Stimulated activated CD4-positive, alpha-beta T cell treated with anti-CD3 and anti-CD28 coated beads, Interleukin-4, amount 100 ng/mL, for 4 hours (primary cell): ENCODE results near the gene CACNA1I.

Experiments used
- DNase-seq, 2 experiments: peaks; one replicate each; pipeline ENCODE4 v3.0.0-alpha.2; 2020

CACNA1I gene

DNA sequence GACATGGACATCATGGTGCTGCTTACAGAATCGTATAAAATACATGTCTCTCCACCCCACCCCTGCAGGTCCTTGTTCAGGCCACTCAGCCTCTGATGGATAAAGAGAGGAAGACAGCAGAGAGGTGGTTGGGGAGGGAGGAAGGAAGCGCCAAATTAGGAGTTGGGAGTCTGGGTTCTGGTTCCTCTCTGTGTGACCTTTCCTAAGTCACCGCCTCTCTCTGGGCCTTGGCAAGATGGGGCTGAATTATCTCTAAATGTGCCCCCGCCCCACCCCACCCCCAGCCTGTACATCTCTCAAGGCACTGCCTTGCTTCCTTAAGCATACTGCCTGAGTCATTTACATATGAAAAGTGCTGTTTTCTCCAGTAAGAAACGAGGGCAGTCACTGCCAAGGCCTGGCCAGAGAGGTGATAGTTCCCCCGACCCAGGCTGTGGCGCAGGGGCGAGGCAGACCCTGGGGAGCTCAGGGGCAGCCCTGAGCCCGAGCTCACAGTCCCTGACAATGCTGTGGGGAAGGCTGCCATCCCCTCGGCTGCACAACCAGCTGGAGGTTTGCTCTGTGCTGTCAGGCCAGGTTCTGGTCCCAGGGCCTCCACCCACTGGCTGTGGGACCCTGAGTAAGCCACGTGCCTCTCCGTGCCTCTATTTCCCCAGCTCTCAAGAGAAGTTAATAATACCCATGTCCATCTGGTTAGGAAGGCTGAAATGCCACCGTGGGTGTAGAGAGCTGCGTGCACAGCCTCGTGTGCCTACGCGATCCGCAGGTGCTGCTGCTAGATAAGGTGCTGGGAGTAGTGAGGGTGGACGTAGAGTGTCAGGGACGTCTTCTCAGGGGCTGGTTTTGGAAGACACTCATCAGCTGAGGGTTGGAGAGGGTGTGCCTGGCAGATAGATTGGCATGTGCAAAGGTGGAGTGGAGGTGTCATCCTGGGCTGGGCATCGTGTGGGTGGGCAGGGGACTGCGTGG, 55.3 kb downstream of the CACNA1I start:
- no peak for DNase-seq

GRCh38 chr22:39627208-39627607, 56.7 kb downstream of the CACNA1I start:
- DNase-seq: no peak

DNA sequence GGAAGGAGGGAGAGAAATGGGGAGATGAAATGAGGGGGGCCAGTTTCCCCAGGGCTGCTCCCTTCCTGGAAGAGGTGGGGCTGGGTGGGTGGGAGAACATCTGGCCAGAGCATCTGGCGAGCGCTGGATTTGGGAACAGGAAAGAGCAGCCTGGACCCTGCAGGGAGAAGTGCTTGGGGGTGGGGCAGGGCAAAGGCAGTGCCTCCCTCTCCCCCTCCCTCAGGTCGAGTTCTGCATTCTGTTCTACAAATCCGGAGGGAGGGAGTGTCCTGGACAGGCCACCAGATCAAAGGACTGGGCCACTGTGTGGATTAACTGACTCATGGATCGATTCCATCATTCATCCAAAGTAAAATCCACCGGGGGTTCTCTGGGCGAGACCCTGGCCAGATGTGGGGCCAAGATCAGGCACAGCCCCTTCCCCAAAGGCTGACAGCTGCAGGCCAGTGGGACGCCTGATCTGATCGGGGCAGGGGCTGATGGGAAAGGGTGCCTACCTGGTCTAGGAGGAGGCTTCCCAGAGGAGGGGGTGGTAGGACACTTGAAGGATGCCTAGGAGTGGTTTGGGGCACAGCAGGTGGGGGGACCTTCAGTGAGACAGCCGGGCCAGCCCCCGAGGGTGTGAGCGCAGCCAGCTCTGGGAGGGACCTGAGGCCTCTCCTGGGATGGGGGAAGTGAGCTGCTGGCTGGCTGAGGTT, 57.5 kb downstream of the CACNA1I start:
- DNase-seq: no peak

DNA sequence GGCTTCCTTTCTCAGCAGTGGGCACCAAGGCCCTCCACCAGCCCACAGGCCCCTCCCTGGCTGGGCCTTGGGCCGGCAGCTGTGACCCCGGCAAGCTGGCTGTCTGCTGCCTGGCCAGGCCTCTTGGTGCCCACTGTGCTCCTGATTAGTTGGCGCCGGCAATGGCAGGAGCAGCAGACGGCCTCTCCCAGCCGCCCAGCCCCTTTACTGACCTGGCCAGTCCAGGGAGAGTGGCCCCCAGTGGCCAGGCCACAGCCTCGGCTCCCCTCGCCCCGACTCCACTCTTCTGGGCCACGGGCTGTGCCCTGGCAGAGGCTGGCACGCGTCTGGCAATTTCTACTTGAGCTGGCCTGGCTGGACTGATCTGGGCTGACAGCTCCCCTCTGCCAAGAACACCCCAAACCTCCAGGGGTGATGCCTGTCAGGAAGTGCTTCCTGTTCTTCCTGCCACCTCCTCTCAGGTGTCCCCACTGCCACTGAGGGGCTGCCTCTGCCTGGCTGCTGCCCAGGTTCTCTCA, 58.1 kb downstream of the CACNA1I start:
- no peak for DNase-seq

- DNase-seq: no peak
Observed at GRCh38 chr22:39629851-39630250, 59.3 kb downstream of the CACNA1I start.

DNA sequence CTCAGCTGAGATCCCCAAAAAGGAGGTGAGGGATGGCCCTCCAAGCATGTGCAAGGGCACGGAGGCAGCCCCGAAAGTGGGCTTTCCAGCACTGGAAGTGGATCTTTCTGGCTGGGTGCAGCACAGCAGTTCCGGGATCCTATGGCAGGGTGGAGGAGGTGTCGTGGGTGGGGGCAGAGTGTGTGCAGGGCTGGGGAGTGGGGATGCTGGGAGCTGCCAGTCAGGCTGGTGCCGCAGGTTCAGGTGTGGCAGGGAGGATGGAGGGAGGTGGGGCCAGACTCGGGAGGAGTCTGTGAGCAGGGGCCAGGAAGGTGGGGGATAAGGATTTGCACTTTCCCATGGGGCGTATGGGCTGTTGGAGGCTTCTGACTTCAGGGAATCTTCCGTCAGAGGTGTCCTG, 60.2 kb downstream of the CACNA1I start:
- no peak for DNase-seq

- DNase-seq: no peak
Observed at GRCh38 chr22:39631381-39632286, 61.1 kb downstream of the CACNA1I start.

- peak in 1 of 2 experiments; percentile 23 for DNase-seq
Observed at GRCh38 chr22:39634530-39635405, 64.2 kb downstream of the CACNA1I start.

- no peak for DNase-seq
Observed at GRCh38 chr22:39635719-39636118, 65.2 kb downstream of the CACNA1I start.

GRCh38 chr22:39638958-39639357, 68.4 kb downstream of the CACNA1I start:
- DNase-seq: no peak

DNA sequence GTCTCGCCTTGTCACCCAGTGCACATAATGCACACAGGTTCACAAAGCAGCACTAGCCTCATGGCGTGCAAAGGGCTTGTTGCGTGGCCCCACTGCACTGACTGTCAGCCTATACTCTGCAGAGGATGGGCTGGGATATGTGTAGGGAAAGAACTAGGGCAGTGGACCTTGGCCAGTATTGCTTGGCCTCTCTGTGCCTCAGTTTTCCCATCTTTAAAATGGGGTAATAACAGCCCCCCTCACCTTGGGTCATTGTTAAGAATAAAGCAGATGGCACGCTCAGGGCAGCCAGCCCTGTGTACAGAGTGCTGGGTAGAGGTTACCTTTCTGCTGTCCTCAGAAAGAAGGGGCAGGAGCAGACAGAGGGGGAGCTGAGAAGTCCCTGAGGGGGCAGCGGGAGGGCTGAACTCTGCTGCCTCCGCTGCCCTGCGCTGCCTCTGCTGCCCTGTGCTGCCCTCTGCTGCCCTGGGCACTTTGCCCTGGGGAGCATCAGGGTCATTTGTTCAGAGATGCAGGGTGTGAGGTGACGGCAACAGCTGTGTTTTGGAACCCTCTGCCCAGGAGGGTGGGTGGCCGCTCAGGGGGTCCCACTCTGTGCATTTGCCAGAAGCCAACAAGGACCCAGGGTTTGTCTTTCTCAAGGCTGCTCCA, 71.2 kb downstream of the CACNA1I start:
- no peak for DNase-seq

DNA sequence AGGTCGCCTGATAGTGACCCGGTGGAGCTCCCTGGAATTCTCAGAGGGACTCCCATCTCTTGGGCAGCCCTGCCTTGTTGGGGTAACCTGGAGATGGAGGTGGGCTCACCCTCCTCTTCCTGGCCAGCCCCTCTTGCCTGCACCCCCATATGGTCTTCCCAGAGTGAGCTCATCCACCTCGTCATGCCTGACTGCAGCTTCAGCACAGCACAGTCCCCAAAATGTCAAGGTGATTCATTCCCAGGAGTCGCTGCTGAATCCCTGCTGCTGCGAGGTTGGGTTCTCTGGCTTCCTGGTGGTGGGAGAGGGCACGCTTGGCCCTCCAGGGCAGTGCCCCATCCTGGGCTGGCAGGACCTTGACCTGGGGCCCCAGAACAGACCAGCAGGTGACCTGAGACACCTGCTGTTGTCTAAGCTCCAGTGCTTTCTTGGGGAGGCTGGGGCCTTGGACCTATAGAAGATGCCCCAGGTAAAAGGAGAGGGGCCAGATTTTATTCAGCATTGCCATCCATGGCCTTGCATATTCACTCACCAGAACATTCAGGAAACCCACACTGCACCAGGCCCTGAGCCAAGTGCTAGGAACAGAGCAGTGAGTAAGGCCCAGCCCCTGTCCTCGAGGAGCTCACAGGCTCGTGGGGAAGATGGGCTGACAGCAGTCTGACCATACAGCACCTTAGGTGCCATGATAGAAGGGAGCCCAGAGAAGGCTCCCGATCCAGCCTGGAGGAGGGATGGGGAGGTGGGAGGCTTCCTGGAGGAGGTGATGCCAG, 72.9 kb downstream of the CACNA1I start:
- no peak for DNase-seq

- no peak for DNase-seq
Observed at GRCh38 chr22:39645532-39645931, 75.0 kb downstream of the CACNA1I start.

DNA sequence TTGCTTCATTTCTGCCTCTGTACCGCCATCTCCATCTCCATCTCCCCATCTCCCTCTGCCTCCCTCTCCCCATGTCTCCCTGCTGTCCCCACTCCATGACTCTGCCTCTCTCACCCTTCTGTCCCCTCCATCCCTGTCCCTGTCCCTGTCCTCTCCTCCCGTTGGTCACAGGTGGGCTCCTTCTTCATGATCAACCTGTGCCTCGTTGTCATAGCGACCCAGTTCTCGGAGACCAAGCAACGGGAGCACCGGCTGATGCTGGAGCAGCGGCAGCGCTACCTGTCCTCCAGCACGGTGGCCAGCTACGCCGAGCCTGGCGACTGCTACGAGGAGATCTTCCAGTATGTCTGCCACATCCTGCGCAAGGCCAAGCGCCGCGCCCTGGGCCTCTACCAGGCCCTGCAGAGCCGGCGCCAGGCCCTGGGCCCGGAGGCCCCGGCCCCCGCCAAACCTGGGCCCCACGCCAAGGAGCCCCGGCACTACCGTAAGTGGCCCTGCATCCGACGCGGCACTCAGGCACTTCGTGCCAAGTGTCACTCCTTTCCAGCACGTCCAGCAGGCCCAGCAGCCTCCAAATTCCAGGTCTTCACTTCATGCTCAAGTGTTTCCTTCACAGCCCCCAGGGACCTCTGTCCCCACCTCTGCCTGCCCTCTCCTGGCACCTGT, 76.0 kb downstream of the CACNA1I start:
- no peak for DNase-seq

- DNase-seq: no peak
Observed at GRCh38 chr22:39647836-39648629, 77.5 kb downstream of the CACNA1I start.

DNA sequence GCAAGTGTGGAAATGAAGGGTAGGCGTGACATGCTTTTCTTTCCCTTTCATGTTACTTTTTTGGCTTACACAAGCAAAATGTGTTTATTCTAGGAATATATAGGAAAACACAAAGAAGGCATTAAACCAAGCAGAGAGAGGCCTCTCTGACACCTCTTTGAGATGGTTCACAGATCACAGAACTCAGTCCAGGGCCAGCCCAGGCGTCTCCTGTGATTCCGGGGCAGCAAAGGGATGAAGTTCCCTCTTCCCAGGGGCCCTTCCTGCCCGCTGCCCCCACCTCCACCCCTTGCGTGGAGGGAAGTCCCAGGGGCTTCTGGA, 78.0 kb downstream of the CACNA1I start:
- DNase-seq: no peak

DNA sequence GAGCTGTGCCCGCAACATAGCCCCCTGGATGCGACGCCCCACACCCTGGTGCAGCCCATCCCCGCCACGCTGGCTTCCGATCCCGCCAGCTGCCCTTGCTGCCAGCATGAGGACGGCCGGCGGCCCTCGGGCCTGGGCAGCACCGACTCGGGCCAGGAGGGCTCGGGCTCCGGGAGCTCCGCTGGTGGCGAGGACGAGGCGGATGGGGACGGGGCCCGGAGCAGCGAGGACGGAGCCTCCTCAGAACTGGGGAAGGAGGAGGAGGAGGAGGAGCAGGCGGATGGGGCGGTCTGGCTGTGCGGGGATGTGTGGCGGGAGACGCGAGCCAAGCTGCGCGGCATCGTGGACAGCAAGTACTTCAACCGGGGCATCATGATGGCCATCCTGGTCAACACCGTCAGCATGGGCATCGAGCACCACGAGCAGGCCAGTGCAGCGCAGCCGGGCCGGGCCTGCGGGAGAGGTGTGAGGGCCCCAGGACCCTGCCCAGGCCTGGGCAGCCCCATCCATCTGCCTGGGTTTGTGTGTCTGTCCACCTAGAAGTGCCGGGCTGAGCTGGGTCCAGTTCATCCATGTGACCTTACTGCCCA, 79.0 kb downstream of the CACNA1I start:
- no peak for DNase-seq
